Measurements from ENCODE around the gene PRKCA. TPM values are rescaled to one million over a fixed set of nuclear protein-coding genes. Genes with fewer than 3 reads are reported as not detected.

Gene PRKCA
- total and polyA plus RNA-seq, 10 of the 15 experiments (the other 5 are each of a cell fraction or from before 2014, with no cell fraction given): 0.11 to 14.6 (median 0.72) TPM

DNA sequence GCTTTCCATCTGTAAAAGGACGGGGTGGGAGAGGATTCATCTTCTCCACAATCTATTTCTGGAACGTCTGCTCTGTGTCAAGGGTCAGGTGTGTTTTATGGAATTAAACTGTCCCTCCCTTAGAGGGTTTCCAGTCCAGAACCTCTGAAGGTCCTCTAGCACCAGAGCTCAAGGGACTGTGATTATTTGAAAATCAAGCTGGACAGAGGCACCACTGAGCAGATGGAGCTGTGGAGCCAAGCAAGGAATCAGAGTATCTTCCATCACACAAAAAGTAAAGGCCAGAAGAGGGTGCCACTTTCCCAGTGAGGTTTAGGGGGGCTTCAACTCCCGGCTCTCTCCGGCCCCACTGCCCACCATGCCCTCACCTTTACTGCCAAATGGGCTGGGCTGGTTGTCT lies 539.3 kb downstream of the PRKCA start:
- Histone ChIP-seq H3K36me3 (ENCODE audit: control insufficient read depth in 2 of 2, insufficient read depth in 2 of 2, low read length in 1 of 2) (no peaks in the 10 kb centered on the region), H3K79me2 (ENCODE audit: control insufficient read depth, insufficient read depth, low read length) (no peaks in the 10 kb centered on the region), H3K9me3 (replicated peaks; ENCODE audit: control insufficient read depth, insufficient read depth, low read length) (no peaks in the 10 kb centered on the region), H3K27ac (ENCODE audit: control insufficient read depth, insufficient read depth) (no peak overlapping the region), H3K4me3 (no peak overlapping the region), H3K4me2 (ENCODE audit: control insufficient read depth, insufficient read depth) (no peak overlapping the region), H3K9ac (ENCODE audit: control insufficient read depth, insufficient read depth, low read length) (no peak overlapping the region), H4K20me1 (ENCODE audit: control insufficient read depth, insufficient read depth) (no peaks in the 10 kb centered on the region), H3K27me3 (replicated peaks in 1 of 2; ENCODE audit: control insufficient read depth in 2 of 2, insufficient read depth in 2 of 2, low read length in 1 of 2) (no peaks in the 10 kb centered on the region), H3K4me1 (ENCODE audit: control insufficient read depth, insufficient read depth, low read length) (no peaks in the 10 kb centered on the region), H2AFZ (ENCODE audit: control insufficient read depth, low read depth, low read length) (no peak overlapping the region)
- FAIRE-seq: no peak
- DNase-seq (ENCODE audit: low read depth, low spot score): no peak
- POLR2A ChIA-PET: no interaction called here
- intact Hi-C loops (cut with micrococcal nuclease; ENCODE audit: unreplicated experiment): no loop called here
- WGBS (ENCODE audit: insufficient coverage, insufficient replicate concordance, low lambda C conversion rate, missing lambda C conversion rate): 0% methylated on average over 4 of the region's 4 CpGs
- RAD21 ChIA-PET (ENCODE audit: unreplicated experiment): interaction anchor here (0.6 kb wide), 1 partner anchor 552 kb away, joined by 3 read pairs; no protein-coding TSS in a partner anchor
- no TSS peak for BruUV-seq (replicated peaks)
- ATAC-seq: no peak
- CTCF ChIA-PET: interaction anchor here (1.1 to 1.2 kb wide), 2 partner anchors 114 to 240 kb away, joined by 3 read pairs; no protein-coding TSS in a partner anchor
- SMC1A ChIA-PET (ENCODE audit: uncharacterized antibody, unreplicated experiment): interaction anchor here (0.8 kb wide), 1 partner anchor 240 kb away, joined by 4 read pairs; no protein-coding TSS in a partner anchor
- in situ Hi-C loops (cut with MboI): no loop called here
- TF ChIP-seq, protein P1, sequence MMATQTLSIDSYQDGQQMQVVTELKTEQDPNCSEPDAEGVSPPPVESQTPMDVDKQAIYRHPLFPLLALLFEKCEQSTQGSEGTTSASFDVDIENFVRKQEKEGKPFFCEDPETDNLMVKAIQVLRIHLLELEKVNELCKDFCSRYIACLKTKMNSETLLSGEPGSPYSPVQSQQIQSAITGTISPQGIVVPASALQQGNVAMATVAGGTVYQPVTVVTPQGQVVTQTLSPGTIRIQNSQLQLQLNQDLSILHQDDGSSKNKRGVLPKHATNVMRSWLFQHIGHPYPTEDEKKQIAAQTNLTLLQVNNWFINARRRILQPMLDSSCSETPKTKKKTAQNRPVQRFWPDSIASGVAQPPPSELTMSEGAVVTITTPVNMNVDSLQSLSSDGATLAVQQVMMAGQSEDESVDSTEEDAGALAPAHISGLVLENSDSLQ (IDR thresholded peaks at IDR 0.05): no peak
- TF ChIP-seq CHD2 (IDR thresholded peaks at IDR 0.05; ENCODE audit: borderline replicate concordance, low read depth, low read length) (no peak), RAD51 (IDR thresholded peaks at IDR 0.05) (no peak), BMI1 (IDR thresholded peaks at IDR 0.05; ENCODE audit: borderline replicate concordance) (no peak), GABPA (IDR thresholded peaks at IDR 0.05; ENCODE audit: low read depth) (no peak), SREBF2 (IDR thresholded peaks at IDR 0.05; ENCODE audit: low read length) (no peak), BACH1 (IDR thresholded peaks at IDR 0.05; ENCODE audit: borderline replicate concordance) (no peak), POLR2AphosphoS5 (IDR thresholded peaks at IDR 0.05; ENCODE audit: low read length) (no peak), SIX5 (IDR thresholded peaks at IDR 0.05; ENCODE audit: low read depth, low read length, severe bottlenecking) (no peak), NR2F1 (conservative IDR thresholded peaks at IDR 0.05) (no peak), KLF5 (IDR thresholded peaks at IDR 0.05; ENCODE audit: partially characterized antibody) (no peak), EGR1 (IDR thresholded peaks at IDR 0.05; ENCODE audit: borderline replicate concordance in 1 of 2, low read depth in 2 of 2, low read length in 2 of 2) (no peak), FOS (IDR thresholded peaks at IDR 0.05; ENCODE audit: borderline replicate concordance, extremely low read depth, insufficient read length) (no peak), BRCA1 (IDR thresholded peaks at IDR 0.05; ENCODE audit: low read depth, low read length) (no peak)
- TF ChIP-seq, protein P2, sequence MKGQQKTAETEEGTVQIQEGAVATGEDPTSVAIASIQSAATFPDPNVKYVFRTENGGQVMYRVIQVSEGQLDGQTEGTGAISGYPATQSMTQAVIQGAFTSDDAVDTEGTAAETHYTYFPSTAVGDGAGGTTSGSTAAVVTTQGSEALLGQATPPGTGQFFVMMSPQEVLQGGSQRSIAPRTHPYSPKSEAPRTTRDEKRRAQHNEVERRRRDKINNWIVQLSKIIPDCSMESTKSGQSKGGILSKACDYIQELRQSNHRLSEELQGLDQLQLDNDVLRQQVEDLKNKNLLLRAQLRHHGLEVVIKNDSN (IDR thresholded peaks at IDR 0.05; ENCODE audit: borderline replicate concordance, extremely low read length, insufficient read depth, low read depth, low read length): no peak
- TF ChIP-seq, protein P3, sequence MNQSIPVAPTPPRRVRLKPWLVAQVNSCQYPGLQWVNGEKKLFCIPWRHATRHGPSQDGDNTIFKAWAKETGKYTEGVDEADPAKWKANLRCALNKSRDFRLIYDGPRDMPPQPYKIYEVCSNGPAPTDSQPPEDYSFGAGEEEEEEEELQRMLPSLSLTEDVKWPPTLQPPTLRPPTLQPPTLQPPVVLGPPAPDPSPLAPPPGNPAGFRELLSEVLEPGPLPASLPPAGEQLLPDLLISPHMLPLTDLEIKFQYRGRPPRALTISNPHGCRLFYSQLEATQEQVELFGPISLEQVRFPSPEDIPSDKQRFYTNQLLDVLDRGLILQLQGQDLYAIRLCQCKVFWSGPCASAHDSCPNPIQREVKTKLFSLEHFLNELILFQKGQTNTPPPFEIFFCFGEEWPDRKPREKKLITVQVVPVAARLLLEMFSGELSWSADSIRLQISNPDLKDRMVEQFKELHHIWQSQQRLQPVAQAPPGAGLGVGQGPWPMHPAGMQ (IDR thresholded peaks at IDR 0.05; ENCODE audit: borderline replicate concordance): no peak
- TF ChIP-seq, protein P4, sequence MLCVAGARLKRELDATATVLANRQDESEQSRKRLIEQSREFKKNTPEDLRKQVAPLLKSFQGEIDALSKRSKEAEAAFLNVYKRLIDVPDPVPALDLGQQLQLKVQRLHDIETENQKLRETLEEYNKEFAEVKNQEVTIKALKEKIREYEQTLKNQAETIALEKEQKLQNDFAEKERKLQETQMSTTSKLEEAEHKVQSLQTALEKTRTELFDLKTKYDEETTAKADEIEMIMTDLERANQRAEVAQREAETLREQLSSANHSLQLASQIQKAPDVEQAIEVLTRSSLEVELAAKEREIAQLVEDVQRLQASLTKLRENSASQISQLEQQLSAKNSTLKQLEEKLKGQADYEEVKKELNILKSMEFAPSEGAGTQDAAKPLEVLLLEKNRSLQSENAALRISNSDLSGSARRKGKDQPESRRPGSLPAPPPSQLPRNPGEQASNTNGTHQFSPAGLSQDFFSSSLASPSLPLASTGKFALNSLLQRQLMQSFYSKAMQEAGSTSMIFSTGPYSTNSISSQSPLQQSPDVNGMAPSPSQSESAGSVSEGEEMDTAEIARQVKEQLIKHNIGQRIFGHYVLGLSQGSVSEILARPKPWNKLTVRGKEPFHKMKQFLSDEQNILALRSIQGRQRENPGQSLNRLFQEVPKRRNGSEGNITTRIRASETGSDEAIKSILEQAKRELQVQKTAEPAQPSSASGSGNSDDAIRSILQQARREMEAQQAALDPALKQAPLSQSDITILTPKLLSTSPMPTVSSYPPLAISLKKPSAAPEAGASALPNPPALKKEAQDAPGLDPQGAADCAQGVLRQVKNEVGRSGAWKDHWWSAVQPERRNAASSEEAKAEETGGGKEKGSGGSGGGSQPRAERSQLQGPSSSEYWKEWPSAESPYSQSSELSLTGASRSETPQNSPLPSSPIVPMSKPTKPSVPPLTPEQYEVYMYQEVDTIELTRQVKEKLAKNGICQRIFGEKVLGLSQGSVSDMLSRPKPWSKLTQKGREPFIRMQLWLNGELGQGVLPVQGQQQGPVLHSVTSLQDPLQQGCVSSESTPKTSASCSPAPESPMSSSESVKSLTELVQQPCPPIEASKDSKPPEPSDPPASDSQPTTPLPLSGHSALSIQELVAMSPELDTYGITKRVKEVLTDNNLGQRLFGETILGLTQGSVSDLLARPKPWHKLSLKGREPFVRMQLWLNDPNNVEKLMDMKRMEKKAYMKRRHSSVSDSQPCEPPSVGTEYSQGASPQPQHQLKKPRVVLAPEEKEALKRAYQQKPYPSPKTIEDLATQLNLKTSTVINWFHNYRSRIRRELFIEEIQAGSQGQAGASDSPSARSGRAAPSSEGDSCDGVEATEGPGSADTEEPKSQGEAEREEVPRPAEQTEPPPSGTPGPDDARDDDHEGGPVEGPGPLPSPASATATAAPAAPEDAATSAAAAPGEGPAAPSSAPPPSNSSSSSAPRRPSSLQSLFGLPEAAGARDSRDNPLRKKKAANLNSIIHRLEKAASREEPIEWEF (IDR thresholded peaks at IDR 0.05; ENCODE audit: insufficient replicate concordance, low read depth, low read length): no peak

Measured in GM12878 (cell line).